B cell (primary cell): ENCODE results near the gene CDC42BPA. TPM values are rescaled to one million over a fixed set of nuclear protein-coding genes. Genes with fewer than 3 reads are reported as not detected.

Experiments used
- ATAC-seq: fragments of 200-7000 bp; cut with Tn5 transposase; one replicate; pipeline ENCODE4 v1.10.0; 2021; ENCODE audit warnings: low read depth, mild to moderate bottlenecking, moderate number of reproducible peaks, moderate library complexity
- CTCF ChIA-PET: fragments of 350-600 bp; sonication (Branson Sonifier 250); formaldehyde crosslinking; loops from one replicate; lab custom pipeline; 2021; ENCODE audit warnings: antibody characterized with exemption, inconsistent platforms; lab: Charles Lee
- POLR2A ChIA-PET: fragments of 350-600 bp; sonication (Branson Sonifier 250); formaldehyde crosslinking; loops from one replicate; lab custom pipeline; 2021; ENCODE audit warnings: antibody characterized with exemption; lab: Charles Lee
- DNase-seq: peaks from one replicate; pipeline ENCODE4 v3.0.0; 2013
- H2AFZ ChIP-seq: 2 replicates; pipeline ENCODE4 v1.6.1; 2012; ENCODE audit warnings: mild to moderate bottlenecking, low read depth, low read length; ENCODE audit not compliant: insufficient read depth, poor library complexity, severe bottlenecking
- H3K27ac ChIP-seq, 2 donors: 1 replicate in 1 of 2; 2 replicates in 1 of 2; pipeline ENCODE4 v1.5.1; 2012 to 2013; ENCODE audit warnings: low read length in 2 of 2, mild to moderate bottlenecking in 2 of 2, moderate library complexity in 1 of 2
- H3K27me3 ChIP-seq, 4 experiments: fragments of 200-600 bp in 1 of 4; sonication (generic) in 1 of 4; replicated peaks in 1 of 4; 1 replicate in 2 of 4; 2 replicates in 2 of 4; pipeline versions ENCODE4 v1.6.1 to v1.7.0; 2013 to 2016; ENCODE audit warnings: low read length in 3 of 4, mild to moderate bottlenecking in 2 of 4, mixed read lengths in 1 of 4, moderate library complexity in 1 of 4; ENCODE audit not compliant: insufficient read depth in 4 of 4, control insufficient read depth in 3 of 4; ENCODE audit errors: control extremely low read depth in 1 of 4
- H3K36me3 ChIP-seq, 2 experiments: replicated peaks in 1 of 2; 1 replicate in 1 of 2; 2 replicates in 1 of 2; pipeline versions ENCODE4 v1.6.1 to v1.7.1; 2013; ENCODE audit warnings: low read length in 1 of 2; ENCODE audit not compliant: insufficient read depth in 2 of 2, control insufficient read depth in 1 of 2; ENCODE audit errors: control extremely low read depth in 1 of 2, extremely low read depth in 1 of 2
- H3K4me1 ChIP-seq, 2 donors: fragments of 200-600 bp in 1 of 2; sonication (generic) in 1 of 2; 1 replicate in 1 of 2; 2 replicates in 1 of 2; pipeline versions ENCODE4 v1.5.1 to v1.6.1; 2013 to 2017; ENCODE audit warnings: low read length in 2 of 2; ENCODE audit not compliant: control insufficient read depth in 2 of 2, insufficient read depth in 2 of 2
- H3K4me2 ChIP-seq: replicated peaks from 2 replicates; pipeline ENCODE3; 2012; ENCODE audit warnings: mild to moderate bottlenecking, low read depth, low read length; ENCODE audit not compliant: poor library complexity, severe bottlenecking
- H3K4me3 ChIP-seq, 5 experiments: fragments of 200-600 bp in 1 of 5; sonication (generic) in 1 of 5; 1 replicate in 3 of 5; 2 replicates in 2 of 5; pipeline versions ENCODE4 v1.5.1 to v1.7.0; 2011 to 2016; ENCODE audit warnings: low read length in 4 of 5, mild to moderate bottlenecking in 4 of 5, low read depth in 2 of 5, control low read depth in 1 of 5, moderate library complexity in 1 of 5; ENCODE audit not compliant: insufficient read depth in 1 of 5; ENCODE audit errors: control extremely low read depth in 1 of 5, extremely low read depth in 1 of 5
- H3K79me2 ChIP-seq: fragments of 200-600 bp; sonication (generic); one replicate; pipeline ENCODE4 v1.6.0; 2016; ENCODE audit warnings: low read length; ENCODE audit not compliant: control insufficient read depth, insufficient read depth
- H3K9ac ChIP-seq: fragments of 200-600 bp; sonication (generic); 2 replicates; pipeline ENCODE4 v1.6.1; 2017; ENCODE audit warnings: mild to moderate bottlenecking, low read length, moderate library complexity
- H3K9me3 ChIP-seq, 3 donors: one replicate each; pipeline versions ENCODE4 v1.6.1 to v1.7.1; 2013; ENCODE audit warnings: low read length in 2 of 3; ENCODE audit not compliant: control insufficient read depth in 2 of 3, insufficient read depth in 1 of 3; ENCODE audit errors: control extremely low read depth in 1 of 3
- H4K20me1 ChIP-seq: 2 replicates; pipeline ENCODE4 v1.6.0; 2012; ENCODE audit warnings: mild to moderate bottlenecking, low read length; ENCODE audit not compliant: insufficient read depth, control insufficient read depth, poor library complexity, severe bottlenecking
- H3K27ac Mint-ChIP-seq: one replicate; pipeline ENCODE4 v1.8.0; 2021; ENCODE audit warnings: mixed read lengths
- H3K27me3 Mint-ChIP-seq: one replicate; pipeline ENCODE4 v1.8.0; 2021; ENCODE audit warnings: mixed read lengths
- H3K4me1 Mint-ChIP-seq: one replicate; pipeline ENCODE4 v1.8.0; 2021; ENCODE audit warnings: mixed read lengths
- H3K4me3 Mint-ChIP-seq: one replicate; pipeline ENCODE4 v1.8.0; 2021; ENCODE audit warnings: mixed read lengths
- H3K9me3 Mint-ChIP-seq: one replicate; pipeline ENCODE4 v1.8.0; 2022; ENCODE audit warnings: mixed read lengths; ENCODE audit not compliant: insufficient read depth
- CTCF ChIP-seq: fragments of 200-600 bp; IDR thresholded peaks from one replicate; pipeline ENCODE4 v1.8.0; 2022; ENCODE audit warnings: antibody characterized with exemption, mild to moderate bottlenecking
- EZH2 ChIP-seq: IDR thresholded peaks from 2 replicates; pipeline ENCODE4 v1.6.1; 2012; ENCODE audit warnings: borderline replicate concordance, low read depth, mild to moderate bottlenecking, moderate library complexity, low read length; ENCODE audit not compliant: insufficient read depth, poor library complexity, severe bottlenecking
- WGBS: methylation state at CpG from one replicate; pipeline ENCODE4 v1.1.5; 2013; ENCODE audit warnings: missing lambda C conversion rate; ENCODE audit not compliant: insufficient coverage; 5-methylcytosine and 5-hydroxymethylcytosine counted together
- intact Hi-C: fragments of 100-400 bp; cut with micrococcal nuclease; formaldehyde crosslinking; loops from one replicate; pipeline ENCODE4 v1.10.0; 2022
- polyA plus RNA-seq: library from polyadenylated mRNA; depleted of rRNA; stranded (reverse); fragments of >200 nt; gene quantifications from 2 replicates; pipeline ENCODE4 v1.2.3, GENCODE V29; 2012
- total RNA-seq, 2 donors: library from RNA; stranded (reverse); fragments of 120-200 nt in 1 of 2; gene quantifications; 1 replicate in 1 of 2; 2 replicates in 1 of 2; pipeline versions ENCODE4 v1.2.3 to v1.2.4, GENCODE V29; 2013 to 2022

Gene CDC42BPA
- total and polyA plus RNA-seq, 2 donors (not counting 1 experiment from before 2014, with no cell fraction given) = 0.04 to 0.69 TPM

GRCh38 chr1:227261501-227261900 is 56.8 kb downstream of the CDC42BPA start:
- Histone ChIP-seq H3K79me2 (no peaks in the 10 kb centered on the region), H4K20me1 (no peaks in the 10 kb centered on the region), H2AFZ (no peak overlapping the region), H3K4me3 (no peak overlapping the region), H3K9me3 (no peaks in the 10 kb centered on the region), H3K27me3 (no peaks in the 10 kb centered on the region), H3K27ac (no peak overlapping the region), H3K4me2 (no peak overlapping the region), H3K4me1 (no peaks in the 10 kb centered on the region), H3K36me3 (no peaks in the 10 kb centered on the region), H3K9ac (no peak overlapping the region)
- Mint-ChIP-seq H3K27me3 (peaks cover under 1% of the 10 kb centered on the region), H3K4me1 (no peaks in the 10 kb centered on the region), H3K27ac (no peak overlapping the region), H3K4me3 (no peak overlapping the region), H3K9me3 (no peaks in the 10 kb centered on the region)
- intact Hi-C loops = no loop called here
- WGBS = no CpG with 5 or more reads among the region's 2 CpGs
- ATAC-seq = no peak
- ChIA-PET POLR2A (no interaction called here), CTCF (no interaction called here)
- DNase-seq = no peak
- TF ChIP-seq EZH2 (no peak), CTCF (no peak)

GRCh38 chr1:227260433-227260832 is 57.9 kb downstream of the CDC42BPA start:
- Histone ChIP-seq H3K4me2 (no peak overlapping the region), H3K4me3 (no peak overlapping the region), H3K9me3 (no peaks in the 10 kb centered on the region), H3K9ac (no peak overlapping the region), H2AFZ (no peak overlapping the region), H3K79me2 (no peaks in the 10 kb centered on the region), H3K27me3 (no peaks in the 10 kb centered on the region), H3K36me3 (no peaks in the 10 kb centered on the region), H3K4me1 (no peaks in the 10 kb centered on the region), H3K27ac (no peak overlapping the region), H4K20me1 (no peaks in the 10 kb centered on the region)
- no peaks in the 10 kb centered on the region for H3K4me1 Mint-ChIP-seq
- intact Hi-C loops = no loop called here
- H3K4me3 Mint-ChIP-seq = no peak overlapping the region
- TF ChIP-seq EZH2 (no peak), CTCF (no peak)
- H3K27ac Mint-ChIP-seq = no peak overlapping the region
- ATAC-seq (no peak), DNase-seq (no peak)
- H3K9me3 Mint-ChIP-seq = no peaks in the 10 kb centered on the region
- CTCF ChIA-PET = no interaction called here
- no peaks in the 10 kb centered on the region for H3K27me3 Mint-ChIP-seq
- WGBS = no CpG with 5 or more reads among the region's 2 CpGs
- POLR2A ChIA-PET = no interaction called here
